ENCODE measurements around the gene GPR18.

GPR18 gene

GRCh38 chr13:99285432-99286182 lies 27.4 kb upstream of the GPR18 start:
- peak overlapping the region; percentile 37 for H3K4me3 Mint-ChIP-seq
- DNase-seq, result no peak
- no peaks in the 10 kb centered on the region for H3K27me3 Mint-ChIP-seq
- H3K9me3 Mint-ChIP-seq, result no peaks in the 10 kb centered on the region
- peaks cover 59 to 89% of the 10 kb centered on the region in 2 donors for H3K4me1 Mint-ChIP-seq (ENCODE audit: low read depth in 2 of 2)
- H3K36me3 Mint-ChIP-seq (ENCODE audit: insufficient read depth), result peaks cover 39% of the 10 kb centered on the region
- ATAC-seq (replicated peaks), result no peak
- H3K27ac Mint-ChIP-seq, result peak overlapping the region; percentile 81 to 84

- Mint-ChIP-seq H3K27me3 (no peaks in the 10 kb centered on the region), H3K4me3 (peak overlapping the region; percentile 59 to 78), H3K4me1 (ENCODE audit: low read depth in 2 of 2) (peaks cover 60 to 90% of the 10 kb centered on the region in 2 donors), H3K9me3 (no peaks in the 10 kb centered on the region), H3K36me3 (ENCODE audit: insufficient read depth) (peaks cover 32% of the 10 kb centered on the region), H3K27ac (peak overlapping the region; percentile 94 to 99)
- peak; percentile 64 for ATAC-seq (replicated peaks)
- DNase-seq, result no peak
These were observed 24.4 kb upstream of the GPR18 start for GRCh38 chr13:99282264-99283231.

DNA sequence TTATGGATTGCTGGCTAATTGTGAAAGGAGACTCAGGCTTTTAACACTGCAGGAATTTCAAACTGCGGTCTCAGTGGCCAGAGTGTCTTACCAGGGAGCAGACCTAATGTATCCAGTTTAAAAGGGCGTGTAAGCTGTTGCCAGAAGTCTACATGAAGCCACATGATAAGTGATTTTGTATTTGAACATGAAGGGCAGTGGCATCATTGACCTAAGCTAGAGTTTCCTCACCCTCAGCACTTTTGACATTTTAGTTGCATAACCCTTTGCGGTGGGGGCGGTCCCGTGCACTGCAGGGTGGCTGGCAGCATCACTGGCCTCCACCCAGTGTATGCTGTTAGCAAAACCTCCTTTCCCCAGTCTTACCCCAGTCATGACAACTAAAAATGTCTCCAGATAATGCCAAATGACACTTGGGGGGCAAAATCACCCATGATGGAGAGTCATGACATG lies 23.7 kb upstream of the GPR18 start:
- ATAC-seq (replicated peaks), result peak; percentile 74
- H3K27ac Mint-ChIP-seq, result peak overlapping the region; percentile 94 to 99
- DNase-seq, result peak; percentile 54 to 59 (median 57)
- H3K4me3 Mint-ChIP-seq, result peak overlapping the region; percentile 59 to 78
- H3K36me3 Mint-ChIP-seq (ENCODE audit: insufficient read depth), result peaks cover 25% of the 10 kb centered on the region
- H3K27me3 Mint-ChIP-seq, result no peaks in the 10 kb centered on the region
- no peaks in the 10 kb centered on the region for H3K9me3 Mint-ChIP-seq
- peaks cover 58 to 91% of the 10 kb centered on the region in 2 donors for H3K4me1 Mint-ChIP-seq (ENCODE audit: low read depth in 2 of 2)

GRCh38 chr13:99280166-99280565 lies 22.0 kb upstream of the GPR18 start:
- DNase-seq (no peak), ATAC-seq (replicated peaks) (no peak)
- no peaks in the 10 kb centered on the region for H3K27me3 Mint-ChIP-seq
- peaks cover 31% of the 10 kb centered on the region for H3K36me3 Mint-ChIP-seq (ENCODE audit: insufficient read depth)
- no peaks in the 10 kb centered on the region for H3K9me3 Mint-ChIP-seq
- H3K27ac Mint-ChIP-seq, result peak overlapping the region; percentile 94 to 99
- peak overlapping the region in 1 of 2 donors; percentile 29 for H3K4me3 Mint-ChIP-seq
- H3K4me1 Mint-ChIP-seq (ENCODE audit: low read depth in 2 of 2), result peaks cover 63 to 91% of the 10 kb centered on the region in 2 donors

DNA sequence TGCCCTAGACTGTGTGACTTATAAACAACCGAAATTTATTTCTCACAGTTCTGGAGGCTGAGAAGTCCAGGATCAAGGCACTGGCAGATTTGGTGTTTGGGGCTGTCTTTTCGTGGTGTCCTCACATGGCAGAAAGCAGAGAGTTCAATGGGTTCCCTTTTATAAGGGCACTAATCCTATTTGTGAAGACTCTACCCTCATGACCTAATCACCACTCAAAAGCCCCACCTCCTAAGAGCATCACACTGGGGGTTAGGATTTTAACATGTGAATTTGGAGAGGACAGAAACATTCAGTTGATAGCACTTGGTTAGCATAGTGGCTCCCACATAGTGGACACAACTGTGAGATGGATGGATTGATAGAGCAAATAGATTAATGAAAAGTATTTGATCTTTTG lies 21.5 kb upstream of the GPR18 start:
- Mint-ChIP-seq H3K4me1 (ENCODE audit: low read depth in 2 of 2) (peaks cover 68 to 91% of the 10 kb centered on the region in 2 donors), H3K27me3 (no peaks in the 10 kb centered on the region), H3K27ac (peak overlapping the region; percentile 94 to 99), H3K4me3 (no peak overlapping the region), H3K36me3 (ENCODE audit: insufficient read depth) (peaks cover 35% of the 10 kb centered on the region), H3K9me3 (no peaks in the 10 kb centered on the region)
- ATAC-seq (replicated peaks) (no peak), DNase-seq (no peak)

DNA sequence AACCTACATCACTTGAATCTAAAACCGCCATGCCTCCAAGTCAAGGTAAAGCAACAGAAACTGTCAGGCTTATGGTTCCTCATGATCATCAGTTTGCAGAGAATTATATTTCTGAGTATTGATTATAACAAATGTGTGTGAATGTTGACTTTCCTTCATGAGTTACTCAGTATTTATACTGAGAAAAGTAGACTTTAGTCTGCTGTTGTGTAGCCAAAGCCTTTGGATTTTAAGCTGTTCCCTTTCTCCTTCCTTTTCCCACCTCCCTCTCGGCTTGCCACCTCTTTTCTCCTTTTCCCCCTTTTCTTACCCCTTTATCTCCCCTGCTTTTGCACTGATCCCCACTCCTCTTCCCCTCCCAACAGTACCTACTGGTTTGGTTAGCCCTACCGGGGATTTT lies 20.7 kb upstream of the GPR18 start:
- ATAC-seq (replicated peaks) (no peak), DNase-seq (no peak)
- Mint-ChIP-seq H3K27me3 (no peaks in the 10 kb centered on the region), H3K4me1 (ENCODE audit: low read depth in 2 of 2) (peaks cover 73 to 93% of the 10 kb centered on the region in 2 donors), H3K4me3 (peak overlapping the region; percentile 23 to 48), H3K9me3 (no peaks in the 10 kb centered on the region), H3K27ac (peak overlapping the region; percentile 44 to 99), H3K36me3 (ENCODE audit: insufficient read depth) (peaks cover 35% of the 10 kb centered on the region)

- Mint-ChIP-seq H3K9me3 (no peaks in the 10 kb centered on the region), H3K36me3 (ENCODE audit: insufficient read depth) (peaks cover 37% of the 10 kb centered on the region), H3K4me3 (peak overlapping the region; percentile 23 to 38), H3K27ac (peak overlapping the region; percentile 65 to 99), H3K27me3 (no peaks in the 10 kb centered on the region), H3K4me1 (ENCODE audit: low read depth in 2 of 2) (peaks cover 77 to 94% of the 10 kb centered on the region in 2 donors)
- no peak for DNase-seq
- ATAC-seq (replicated peaks), result peak; percentile 14
These were observed 20.0 kb upstream of the GPR18 start for GRCh38 chr13:99278200-99278599.

GRCh38 chr13:99277629-99278028 lies 19.4 kb upstream of the GPR18 start:
- Mint-ChIP-seq H3K9me3 (peaks cover 0 to 2% of the 10 kb centered on the region in 2 donors), H3K4me1 (ENCODE audit: low read depth in 2 of 2) (peaks cover 75 to 94% of the 10 kb centered on the region in 2 donors), H3K4me3 (peak overlapping the region in 1 of 2 donors; percentile 10), H3K27me3 (no peaks in the 10 kb centered on the region), H3K36me3 (ENCODE audit: insufficient read depth) (peaks cover 37% of the 10 kb centered on the region), H3K27ac (peak overlapping the region; percentile 65 to 99)
- DNase-seq, result no peak
- no peak for ATAC-seq (replicated peaks)

DNA sequence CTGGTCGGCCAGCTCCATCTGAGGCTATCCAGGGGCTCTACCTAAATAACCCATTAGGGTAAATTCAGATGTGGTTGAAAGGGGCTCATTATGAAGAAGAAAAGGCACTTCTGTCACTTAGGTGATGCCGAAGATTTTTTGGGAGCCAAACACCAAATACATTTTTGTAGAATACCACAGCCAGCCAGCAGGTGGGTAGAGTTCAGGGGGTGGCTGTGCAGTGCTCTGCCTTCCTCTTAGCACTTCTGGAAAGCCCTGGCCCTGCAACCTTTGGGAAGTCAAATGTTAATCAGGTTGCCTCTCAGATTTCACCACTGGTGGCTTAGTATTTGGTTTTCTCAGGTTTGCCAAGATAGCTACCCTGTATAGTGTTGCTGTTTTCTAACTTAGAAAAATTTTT lies 18.5 kb upstream of the GPR18 start:
- Mint-ChIP-seq H3K27me3 (no peaks in the 10 kb centered on the region), H3K9me3 (peaks cover 0 to 2% of the 10 kb centered on the region in 2 donors), H3K27ac (peak overlapping the region; percentile 49 to 96), H3K4me1 (ENCODE audit: low read depth in 2 of 2) (peaks cover 74 to 91% of the 10 kb centered on the region in 2 donors), H3K4me3 (peak overlapping the region; percentile 25 to 34), H3K36me3 (ENCODE audit: insufficient read depth) (peaks cover 32% of the 10 kb centered on the region)
- DNase-seq, result no peak
- no peak for ATAC-seq (replicated peaks)

DNA sequence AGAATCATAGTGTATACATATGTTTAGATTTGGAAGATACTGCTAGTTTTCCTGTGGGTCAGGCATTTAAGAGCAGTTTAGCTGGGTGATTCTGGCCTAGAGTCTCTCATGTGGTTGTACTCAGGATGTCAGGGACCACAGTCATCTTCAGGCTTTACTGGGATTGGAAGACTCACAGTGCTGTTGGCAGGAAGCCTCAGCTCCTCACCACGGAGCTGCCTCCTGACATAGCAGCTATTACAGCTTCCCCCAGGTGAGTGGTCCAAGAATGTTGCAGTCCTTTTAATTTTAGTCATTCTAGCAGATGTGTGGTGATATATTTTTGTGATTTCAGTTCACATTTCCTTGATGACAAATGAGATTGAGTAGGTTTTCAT lies 16.9 kb upstream of the GPR18 start:
- H3K9me3 Mint-ChIP-seq, result peaks cover 0 to 2% of the 10 kb centered on the region in 2 donors
- peak overlapping the region; percentile 96 to 98 for H3K27ac Mint-ChIP-seq
- peak overlapping the region; percentile 58 to 64 for H3K4me3 Mint-ChIP-seq
- peaks cover 24% of the 10 kb centered on the region for H3K36me3 Mint-ChIP-seq (ENCODE audit: insufficient read depth)
- H3K27me3 Mint-ChIP-seq, result no peaks in the 10 kb centered on the region
- ATAC-seq (replicated peaks) (peak; percentile 67), DNase-seq (peak in 2 of 3 experiments; percentile 24 to 29)
- H3K4me1 Mint-ChIP-seq (ENCODE audit: low read depth in 2 of 2), result peaks cover 68 to 92% of the 10 kb centered on the region in 2 donors

GRCh38 chr13:99273128-99273527 lies 14.9 kb upstream of the GPR18 start:
- peak overlapping the region; percentile 96 to 98 for H3K27ac Mint-ChIP-seq
- peak; percentile 85 for ATAC-seq (replicated peaks)
- no peaks in the 10 kb centered on the region for H3K27me3 Mint-ChIP-seq
- DNase-seq, result peak; percentile 42 to 53 (median 45)
- peak overlapping the region; percentile 56 to 64 for H3K4me3 Mint-ChIP-seq
- H3K9me3 Mint-ChIP-seq, result peaks cover 0 to 2% of the 10 kb centered on the region in 2 donors
- H3K4me1 Mint-ChIP-seq (ENCODE audit: low read depth in 2 of 2), result peaks cover 55 to 72% of the 10 kb centered on the region in 2 donors
- H3K36me3 Mint-ChIP-seq (ENCODE audit: insufficient read depth), result peaks cover 24% of the 10 kb centered on the region

DNA sequence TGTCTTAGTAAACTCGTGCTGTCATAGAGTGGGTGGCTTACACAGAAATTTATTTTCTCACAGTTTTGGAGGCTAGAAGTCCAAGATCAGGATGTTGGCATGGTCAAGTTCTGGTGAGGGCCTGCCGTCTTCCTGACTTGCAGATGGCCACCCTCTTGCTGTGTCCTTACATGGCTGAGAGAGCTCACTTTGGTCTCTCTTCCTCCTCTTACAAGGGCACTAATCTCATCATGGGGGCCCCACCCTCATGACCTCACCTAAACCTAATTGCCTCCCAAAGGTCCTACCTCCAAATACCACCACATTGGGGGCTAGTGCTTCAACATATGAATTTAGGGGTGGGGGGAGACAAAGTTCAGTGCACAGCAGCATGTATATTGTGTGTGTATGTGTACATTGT lies 14.3 kb upstream of the GPR18 start:
- H3K4me3 Mint-ChIP-seq, result peak overlapping the region; percentile 56 to 64
- DNase-seq, result no peak
- peaks cover 24% of the 10 kb centered on the region for H3K36me3 Mint-ChIP-seq (ENCODE audit: insufficient read depth)
- ATAC-seq (replicated peaks), result no peak
- peaks cover 49 to 66% of the 10 kb centered on the region in 2 donors for H3K4me1 Mint-ChIP-seq (ENCODE audit: low read depth in 2 of 2)
- no peaks in the 10 kb centered on the region for H3K27me3 Mint-ChIP-seq
- peak overlapping the region; percentile 96 to 98 for H3K27ac Mint-ChIP-seq
- H3K9me3 Mint-ChIP-seq, result peaks cover 0 to 2% of the 10 kb centered on the region in 2 donors

DNA sequence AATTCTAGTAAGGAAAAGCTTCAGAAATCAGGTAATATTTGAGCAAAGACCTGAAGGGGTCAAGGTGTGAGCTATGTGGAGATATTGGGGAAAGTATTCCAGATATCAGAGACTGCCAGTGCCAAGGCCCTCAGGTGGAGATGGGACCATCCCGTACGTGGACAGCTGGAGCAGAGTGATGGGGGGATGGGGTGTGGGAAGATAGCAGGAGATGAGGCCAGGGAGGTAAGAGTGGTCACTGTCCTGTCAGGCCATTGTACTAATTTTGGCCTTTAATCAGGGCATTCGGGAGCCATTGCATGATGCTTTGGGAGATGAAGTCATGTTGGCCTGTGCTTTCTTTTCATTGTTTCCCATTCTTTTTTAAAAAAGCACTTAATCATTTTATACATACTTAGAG lies 13.1 kb upstream of the GPR18 start:
- peak overlapping the region; percentile 96 to 98 for H3K27ac Mint-ChIP-seq
- ATAC-seq (replicated peaks) (no peak), DNase-seq (no peak)
- no peaks in the 10 kb centered on the region for H3K27me3 Mint-ChIP-seq
- H3K4me3 Mint-ChIP-seq, result peak overlapping the region in 1 of 2 donors; percentile 47
- peaks cover 24% of the 10 kb centered on the region for H3K36me3 Mint-ChIP-seq (ENCODE audit: insufficient read depth)
- H3K9me3 Mint-ChIP-seq, result peaks cover 0 to 2% of the 10 kb centered on the region in 2 donors
- peaks cover 44 to 55% of the 10 kb centered on the region in 2 donors for H3K4me1 Mint-ChIP-seq (ENCODE audit: low read depth in 2 of 2)
